Gastroesophageal sphincter (tissue), 4 donors: Measurements from ENCODE around the gene EXD3. TPM values are rescaled to one million over a fixed set of nuclear protein-coding genes. Genes with fewer than 3 reads are reported as not detected.

Experiments used
- ATAC-seq: fragments of 150-250 bp; one replicate; pipeline ENCODE4 v1.9.1; 2016; ENCODE audit warnings: mild to moderate bottlenecking, moderate library complexity
- H3K27ac ChIP-seq, 4 donors: fragments of 200-600 bp; sonication (generic) in 3 of 4; 1 replicate in 3 of 4; 2 replicates in 1 of 4; pipeline ENCODE4 v1.5.1; 2016 to 2019
- H3K27me3 ChIP-seq: fragments of 200-600 bp; sonication (generic); one replicate; pipeline ENCODE4 v1.5.1; 2019
- H3K36me3 ChIP-seq, 2 donors: fragments of 200-600 bp; sonication (generic); one replicate each; pipeline ENCODE4 v1.5.1; 2019; ENCODE audit warnings: control low read depth in 1 of 2
- H3K4me1 ChIP-seq, 3 donors: fragments of 200-600 bp; sonication (generic); 1 replicate in 2 of 3; 2 replicates in 1 of 3; pipeline ENCODE4 v1.5.1; 2016 to 2019; ENCODE audit warnings: control low read depth in 2 of 3
- H3K4me3 ChIP-seq, 2 donors: fragments of 200-600 bp; sonication (generic); one replicate each; pipeline ENCODE4 v1.5.1; 2019; ENCODE audit warnings: mild to moderate bottlenecking in 1 of 2, moderate library complexity in 1 of 2
- H3K9me3 ChIP-seq, 3 donors: fragments of 200-600 bp; sonication (generic); one replicate each; pipeline ENCODE4 v1.5.1; 2017 to 2019; ENCODE audit warnings: control low read depth in 2 of 3
- EP300 ChIP-seq: sonication (generic); formaldehyde crosslinking; IDR thresholded peaks from one replicate; pipeline ENCODE4 v1.6.1; 2017; ENCODE audit warnings: antibody characterized with exemption, mild to moderate bottlenecking
- POLR2A ChIP-seq, 2 donors: fragments of 450-650 bp; IDR thresholded peaks; one replicate each; pipeline ENCODE4 v1.6.1; 2017; ENCODE audit warnings: antibody characterized with exemption in 2 of 2, mild to moderate bottlenecking in 2 of 2, moderate library complexity in 1 of 2
- POLR2AphosphoS5 ChIP-seq: sonication (generic); formaldehyde crosslinking; IDR thresholded peaks from one replicate; pipeline ENCODE4 v1.6.1; 2017; ENCODE audit warnings: antibody characterized with exemption
- WGBS, 2 donors: methylation state at CpG; one replicate each; pipeline ENCODE4 v1.1.5; 2018; ENCODE audit warnings: low coverage in 1 of 2; 5-methylcytosine and 5-hydroxymethylcytosine counted together
- total RNA-seq, 4 donors: library from RNA; depleted of rRNA; stranded (reverse); fragments of >200 nt; gene quantifications; one replicate each; pipeline ENCODE4 v1.1.0, GENCODE V29; 2016
- TF ChIP-seq, protein P1 (sequence below), 4 experiments: fragments of 200-600 bp in 2 of 4; fragments of 450-650 bp in 2 of 4; sonication (generic) in 1 of 4; IDR thresholded peaks; one replicate each; pipeline ENCODE4 v1.5.1; 2017 to 2019; ENCODE audit warnings: antibody characterized with exemption in 4 of 4, mild to moderate bottlenecking in 2 of 4, moderate library complexity in 2 of 4

The EXD3 gene
- total RNA-seq, 4 donors from 2014 or later = 3.7 to 29.7 (median 10.9) TPM

- Histone ChIP-seq H3K9me3 (peaks cover 0 to 17% (median 0%) of the 10 kb centered on the region in 3 donors), H3K27me3 (no peaks in the 10 kb centered on the region), H3K4me1 (no peaks in the 10 kb centered on the region), H3K4me3 (no peak overlapping the region), H3K27ac (peak overlapping the region in 1 of 4 donors; percentile 17), H3K36me3 (peaks cover 0 to 31% of the 10 kb centered on the region in 2 donors)
- TF ChIP-seq POLR2A (IDR thresholded peaks at IDR 0.05) = no peak
- TF ChIP-seq POLR2AphosphoS5 = no peak
- TF ChIP-seq, protein P1, sequence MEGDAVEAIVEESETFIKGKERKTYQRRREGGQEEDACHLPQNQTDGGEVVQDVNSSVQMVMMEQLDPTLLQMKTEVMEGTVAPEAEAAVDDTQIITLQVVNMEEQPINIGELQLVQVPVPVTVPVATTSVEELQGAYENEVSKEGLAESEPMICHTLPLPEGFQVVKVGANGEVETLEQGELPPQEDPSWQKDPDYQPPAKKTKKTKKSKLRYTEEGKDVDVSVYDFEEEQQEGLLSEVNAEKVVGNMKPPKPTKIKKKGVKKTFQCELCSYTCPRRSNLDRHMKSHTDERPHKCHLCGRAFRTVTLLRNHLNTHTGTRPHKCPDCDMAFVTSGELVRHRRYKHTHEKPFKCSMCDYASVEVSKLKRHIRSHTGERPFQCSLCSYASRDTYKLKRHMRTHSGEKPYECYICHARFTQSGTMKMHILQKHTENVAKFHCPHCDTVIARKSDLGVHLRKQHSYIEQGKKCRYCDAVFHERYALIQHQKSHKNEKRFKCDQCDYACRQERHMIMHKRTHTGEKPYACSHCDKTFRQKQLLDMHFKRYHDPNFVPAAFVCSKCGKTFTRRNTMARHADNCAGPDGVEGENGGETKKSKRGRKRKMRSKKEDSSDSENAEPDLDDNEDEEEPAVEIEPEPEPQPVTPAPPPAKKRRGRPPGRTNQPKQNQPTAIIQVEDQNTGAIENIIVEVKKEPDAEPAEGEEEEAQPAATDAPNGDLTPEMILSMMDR (IDR thresholded peaks at IDR 0.05) = no peak
- no peak for TF ChIP-seq EP300
- no CpG with 5 or more reads among the region's 26 CpGs for WGBS, 2 donors
- no peak for ATAC-seq
Observed at GRCh38 chr9:137352511-137353222, 70.3 kb downstream of the EXD3 start.

- Histone ChIP-seq H3K27me3 (no peaks in the 10 kb centered on the region), H3K9me3 (peaks cover 0 to 13% (median 0%) of the 10 kb centered on the region in 3 donors), H3K27ac (no peak overlapping the region), H3K36me3 (peaks cover 0 to 39% of the 10 kb centered on the region in 2 donors), H3K4me1 (no peaks in the 10 kb centered on the region), H3K4me3 (no peak overlapping the region)
- no CpG with 5 or more reads among the region's 23 CpGs for WGBS, 2 donors
- no peak for TF ChIP-seq EP300
- no peak for TF ChIP-seq POLR2AphosphoS5
- TF ChIP-seq, protein P1 (IDR thresholded peaks at IDR 0.05) = no peak
- no peak for TF ChIP-seq POLR2A (IDR thresholded peaks at IDR 0.05)
- ATAC-seq = no peak
Observed at GRCh38 chr9:137351781-137352501, 71.0 kb downstream of the EXD3 start.

DNA sequence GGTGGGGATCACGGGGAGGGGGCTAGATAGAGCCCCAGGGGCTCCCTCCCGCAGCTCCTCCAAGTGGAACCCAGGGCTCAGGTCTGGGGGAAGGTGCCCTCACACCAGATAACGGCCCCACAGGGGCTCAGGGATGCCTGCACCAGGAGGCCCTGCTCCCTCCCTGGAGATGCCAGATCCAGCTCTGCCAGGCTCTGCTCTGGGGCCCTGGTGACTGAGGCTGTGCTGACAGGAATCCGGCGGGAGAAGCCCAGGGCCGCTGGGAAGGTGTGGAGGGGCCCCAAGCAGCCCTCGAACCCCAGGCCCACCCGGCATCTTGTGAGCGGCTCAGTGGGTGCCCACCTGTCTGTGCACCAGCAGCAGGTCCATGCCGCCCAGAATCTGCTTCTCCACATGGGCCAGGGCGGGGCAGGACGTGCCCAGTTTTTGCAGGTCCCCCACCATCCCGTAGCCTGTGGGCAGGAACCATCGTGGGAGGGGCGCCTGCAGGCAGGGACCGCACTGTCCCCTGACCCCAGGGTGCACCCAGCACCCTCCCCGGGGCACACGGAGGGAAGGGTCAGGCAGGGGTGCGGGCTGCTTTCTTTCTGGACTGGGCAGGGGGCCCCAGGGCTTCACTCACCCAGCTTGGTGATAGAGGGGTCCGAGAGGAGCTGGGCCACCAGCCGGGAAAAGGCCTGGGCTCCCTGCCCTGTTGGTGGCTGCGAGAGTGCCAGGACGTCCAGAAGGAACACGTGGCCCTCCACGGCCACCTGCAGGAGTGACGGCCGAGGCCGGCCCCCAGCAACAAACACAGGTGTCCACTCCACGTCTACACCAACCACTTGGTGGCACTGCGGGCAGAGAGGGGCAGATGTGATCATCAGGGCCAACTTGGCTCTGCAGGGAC, 72.0 kb downstream of the EXD3 start:
- Histone ChIP-seq H3K4me3 (no peak overlapping the region), H3K27me3 (no peaks in the 10 kb centered on the region), H3K9me3 (peaks cover 0 to 13% (median 0%) of the 10 kb centered on the region in 3 donors), H3K36me3 (peaks cover 0 to 43% of the 10 kb centered on the region in 2 donors), H3K27ac (no peak overlapping the region), H3K4me1 (no peaks in the 10 kb centered on the region)
- ATAC-seq = no peak
- WGBS, 2 donors = no CpG with 5 or more reads among the region's 30 CpGs
- TF ChIP-seq EP300 (no peak), POLR2AphosphoS5 (no peak), POLR2A (IDR thresholded peaks at IDR 0.05) (no peak)
- TF ChIP-seq, protein P1 (IDR thresholded peaks at IDR 0.05) = no peak

DNA sequence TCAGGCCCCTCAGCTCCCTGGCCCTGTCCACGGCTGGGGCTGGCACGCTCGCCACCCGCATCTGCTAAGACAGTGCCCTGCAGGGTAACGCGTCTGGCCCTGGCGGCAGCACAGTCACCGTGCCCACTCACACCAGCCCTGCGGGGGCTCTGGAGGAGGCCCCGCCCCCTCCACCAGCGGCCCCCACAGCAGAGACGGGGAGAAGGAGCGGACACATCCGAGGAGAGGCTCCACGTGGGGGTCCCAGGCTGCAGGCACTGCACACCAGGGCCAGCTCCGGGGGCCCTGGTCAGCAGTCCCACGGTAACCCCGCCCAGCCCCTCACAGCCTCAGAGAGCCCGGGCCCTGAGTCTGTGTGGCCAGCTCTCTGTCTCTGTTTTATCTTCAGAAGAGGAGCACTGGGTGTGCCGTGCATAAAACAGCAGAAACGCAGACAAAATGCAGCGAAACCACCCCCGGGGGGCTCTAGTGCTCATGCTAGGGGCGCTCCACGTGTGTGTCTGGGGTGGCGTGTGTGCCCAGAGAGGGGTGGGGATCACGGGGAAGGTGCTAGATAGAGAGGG, 73.4 kb downstream of the EXD3 start:
- no peaks in the 10 kb centered on the region for H3K4me1 ChIP-seq
- no peak overlapping the region for H3K27ac ChIP-seq
- ATAC-seq = no peak
- H3K9me3 ChIP-seq = peaks cover 0 to 10% (median 0%) of the 10 kb centered on the region in 3 donors
- H3K27me3 ChIP-seq = no peaks in the 10 kb centered on the region
- WGBS, 2 donors = no CpG with 5 or more reads among the region's 27 CpGs
- peaks cover 0 to 47% of the 10 kb centered on the region in 2 donors for H3K36me3 ChIP-seq
- TF ChIP-seq POLR2AphosphoS5 = no peak
- TF ChIP-seq, protein P1 (IDR thresholded peaks at IDR 0.05) = no peak
- no peak for TF ChIP-seq POLR2A (IDR thresholded peaks at IDR 0.05)
- no peak for TF ChIP-seq EP300
- no peak overlapping the region for H3K4me3 ChIP-seq
